NOMO-1 treated with dmso at 0.1 percent for 144 hours (cell line): ENCODE measurements around the gene LAIR1.

Source experiments
- DNase-seq: peaks from one replicate; lab custom pipeline; 2025; ENCODE audit not compliant: unreplicated experiment; lab: John Stamatoyannopoulos, UW

Gene LAIR1

DNA sequence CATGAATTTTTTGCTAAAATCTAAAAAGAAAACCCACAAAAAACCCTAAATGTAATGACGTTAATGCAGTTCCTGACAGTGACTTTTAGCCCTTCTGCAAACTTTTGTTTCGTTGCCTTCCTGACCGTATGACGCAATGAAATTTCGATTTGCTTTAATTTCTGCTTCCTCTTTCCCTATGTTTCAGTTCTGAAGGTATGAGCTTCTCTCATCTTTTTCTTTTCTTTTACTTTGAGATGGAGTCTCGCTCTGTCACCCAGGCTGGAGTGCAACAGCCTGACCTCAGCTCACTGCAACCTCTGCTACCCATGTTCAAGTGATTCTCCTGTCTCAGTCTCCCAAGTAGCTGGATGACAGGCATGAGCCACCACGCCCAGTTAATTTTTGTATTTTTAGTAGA is 45.7 kb downstream of the LAIR1 start:
- DNase-seq: peak; percentile 85

DNA sequence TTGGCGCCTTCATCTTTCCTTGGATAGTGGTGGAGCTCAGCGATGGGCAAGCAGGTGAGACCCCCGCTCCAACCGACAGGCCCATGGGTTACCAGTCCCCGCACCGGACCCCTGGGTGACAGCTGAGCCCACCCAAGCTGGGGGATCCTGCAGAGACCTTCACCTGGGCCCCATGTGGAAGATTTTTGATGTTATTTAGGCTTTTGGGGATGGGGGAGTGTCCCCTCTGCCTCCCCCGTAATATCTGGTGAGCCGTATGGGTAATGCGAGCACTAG is 46.8 kb downstream of the LAIR1 start:
- no peak for DNase-seq

DNA sequence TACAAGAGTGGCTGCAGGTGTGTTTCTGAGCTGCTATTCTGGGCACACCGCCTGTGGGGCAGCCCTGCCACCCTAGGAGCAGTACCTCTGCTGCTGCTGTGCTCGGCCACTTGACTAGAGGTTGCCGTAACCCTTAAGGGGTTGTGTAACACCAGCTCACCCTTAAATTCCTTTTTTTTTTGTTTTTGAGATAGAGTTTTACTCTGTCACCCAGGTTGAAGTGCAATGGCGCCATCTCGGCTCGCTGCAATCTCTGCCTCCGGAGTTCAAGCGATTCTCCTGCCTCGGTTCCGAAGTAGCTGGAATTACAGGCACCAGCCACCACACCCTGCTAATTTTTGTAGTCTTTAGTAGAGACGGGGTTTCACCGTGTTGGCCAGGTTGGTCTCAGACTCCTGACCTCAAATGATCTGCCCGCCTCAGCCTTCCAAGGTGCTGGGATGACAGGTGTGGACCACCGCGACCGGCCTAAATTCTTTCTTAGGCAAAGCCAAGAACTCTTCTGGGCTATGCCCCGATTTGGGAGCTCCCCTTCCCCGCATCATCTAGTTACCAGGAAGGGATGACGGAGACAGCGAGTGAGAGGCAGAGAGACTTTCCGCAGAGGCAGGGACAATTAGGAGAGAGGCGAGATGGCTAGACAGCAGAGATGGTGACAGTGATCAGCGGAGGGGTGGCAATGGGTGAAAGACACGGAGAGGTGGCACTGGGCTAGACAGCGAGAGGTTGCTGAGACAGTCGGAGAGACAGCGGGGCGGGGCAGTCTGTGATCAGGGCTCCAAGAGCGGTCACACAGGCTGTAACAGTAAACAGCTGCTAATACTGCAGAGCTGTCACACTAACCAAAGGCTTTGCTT is 47.4 kb downstream of the LAIR1 start:
- peak; percentile 74 for DNase-seq

DNA sequence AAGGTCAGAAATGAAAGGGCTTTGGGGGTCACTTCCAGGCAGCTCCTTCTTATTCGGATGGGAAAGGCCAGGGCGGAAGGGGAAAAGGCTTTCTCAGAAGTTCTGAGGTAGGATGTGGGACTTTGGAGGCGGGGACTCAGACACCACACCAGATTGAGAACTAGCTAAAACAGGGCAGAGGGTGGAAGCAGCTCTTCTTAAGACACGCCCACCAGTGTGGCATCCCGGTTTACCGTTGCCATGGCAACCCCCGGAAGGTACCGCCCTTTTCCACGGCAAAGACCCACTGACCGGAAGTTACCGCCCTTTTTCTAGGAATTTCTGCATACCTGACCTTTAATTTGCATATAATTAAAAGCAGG is 48.0 kb downstream of the LAIR1 start:
- peak; percentile 72 for DNase-seq

DNA sequence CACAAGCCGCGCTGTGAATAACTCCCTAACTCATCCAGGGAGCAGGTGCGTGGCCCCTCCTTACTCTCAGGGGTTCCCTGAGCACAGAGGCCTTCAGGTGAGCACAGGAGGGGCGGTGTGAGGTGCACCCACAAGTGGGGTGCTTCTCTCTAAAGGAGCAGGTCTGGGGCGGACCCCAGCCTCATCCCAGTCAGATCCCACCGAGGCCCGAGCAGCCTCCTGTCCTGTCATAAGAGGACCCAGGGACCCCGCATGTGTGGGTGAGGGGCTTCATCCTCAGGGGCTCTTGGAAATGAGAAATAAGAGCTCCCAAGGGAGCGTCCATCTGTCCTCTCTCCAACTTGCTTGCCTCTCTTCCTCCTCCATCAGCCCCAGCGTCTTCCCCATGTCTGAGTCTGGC is 48.8 kb downstream of the LAIR1 start:
- DNase-seq: no peak

DNA sequence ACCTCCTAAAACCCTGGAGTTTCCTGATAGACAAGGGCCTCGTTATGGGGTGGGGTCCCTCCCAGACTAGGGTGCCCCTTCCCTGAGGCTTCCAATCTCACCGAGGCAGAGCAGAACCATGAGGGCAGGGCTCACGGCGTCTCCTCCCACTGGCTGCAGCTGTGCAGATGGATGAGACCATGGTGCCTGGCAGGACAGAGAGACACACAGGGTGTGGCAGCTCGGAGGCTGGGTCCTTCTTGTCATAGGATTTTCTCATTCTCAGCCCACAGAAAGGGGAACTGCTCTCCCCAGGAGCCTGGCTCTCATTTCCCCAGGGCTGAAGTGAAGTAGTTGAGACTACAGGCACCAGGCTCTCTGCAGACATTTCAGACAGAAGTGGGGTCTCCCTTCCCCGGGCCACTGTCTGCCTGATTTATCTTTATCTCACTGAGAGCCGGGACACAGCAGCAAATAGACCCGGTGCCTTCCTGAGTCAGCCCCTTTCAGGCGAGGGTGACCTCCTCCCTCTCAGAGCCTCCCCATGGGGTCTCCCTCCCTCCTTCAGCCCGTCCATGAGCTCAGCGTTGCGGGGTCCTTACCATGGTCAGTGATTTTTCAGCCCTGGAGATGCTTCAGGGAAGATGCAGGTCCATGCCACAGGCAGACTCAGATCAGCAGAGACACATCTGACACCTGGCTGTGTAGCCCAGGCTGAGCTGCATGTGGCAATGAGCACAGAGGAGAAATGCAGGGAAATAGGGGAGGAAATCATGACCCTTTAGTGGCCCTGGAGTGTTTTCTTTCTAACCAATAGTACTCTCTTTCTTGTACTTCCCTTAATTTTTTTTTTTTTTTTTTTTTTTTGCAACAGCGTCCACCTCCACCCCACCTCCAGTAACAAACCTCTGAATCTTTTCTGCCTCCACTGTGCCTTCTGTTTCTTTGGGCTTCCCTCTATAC is 52.0 kb downstream of the LAIR1 start, which contains the start of gene LILRA5:
Gene LILRA5, minus strand, starts transcription at position 731 of the 942 bp plus-strand sequence. Its CDS starts 147 bp downstream, at position 584.
- peak; percentile 73 for DNase-seq

DNA sequence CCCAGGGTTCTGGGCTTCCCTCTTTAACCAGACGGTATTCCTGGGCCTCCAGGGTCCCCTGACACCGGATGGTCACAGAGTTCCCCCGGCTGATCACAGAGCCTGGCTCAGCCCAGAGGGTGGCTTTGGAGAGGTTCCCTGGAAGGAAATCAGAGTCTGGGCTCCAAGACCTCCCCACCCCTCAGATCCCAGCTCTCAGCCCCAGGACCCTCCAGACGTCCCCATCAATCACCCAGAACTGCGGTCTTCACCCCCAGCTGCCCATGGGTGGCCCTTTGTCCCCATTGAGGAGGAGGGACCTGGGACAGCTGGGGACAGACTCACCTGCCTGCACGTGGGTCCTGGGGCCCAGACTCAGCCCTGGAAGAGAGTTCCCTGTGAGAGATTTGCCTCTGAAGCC is 52.7 kb downstream of the LAIR1 start:
- no peak for DNase-seq

DNA sequence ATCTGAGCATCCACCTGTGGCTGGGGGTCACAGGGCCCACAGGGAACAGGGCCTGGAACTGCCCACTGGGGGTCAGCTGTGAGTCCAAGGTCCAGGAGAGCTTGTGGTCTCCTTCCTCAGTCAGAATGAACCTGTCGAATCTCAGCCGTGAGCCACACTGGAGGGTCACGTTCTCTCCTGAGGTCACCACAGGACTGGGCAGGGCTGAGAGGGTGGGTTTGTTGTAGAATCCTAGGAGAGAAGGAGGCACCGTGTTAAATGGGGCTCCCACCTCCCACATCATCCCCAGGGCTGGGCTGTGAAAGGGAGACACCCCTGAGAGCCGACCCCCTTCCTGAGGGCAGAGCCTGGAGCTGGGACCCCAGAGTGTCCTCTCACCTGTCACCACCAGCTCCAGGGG is 53.2 kb downstream of the LAIR1 start:
- no peak for DNase-seq

DNA sequence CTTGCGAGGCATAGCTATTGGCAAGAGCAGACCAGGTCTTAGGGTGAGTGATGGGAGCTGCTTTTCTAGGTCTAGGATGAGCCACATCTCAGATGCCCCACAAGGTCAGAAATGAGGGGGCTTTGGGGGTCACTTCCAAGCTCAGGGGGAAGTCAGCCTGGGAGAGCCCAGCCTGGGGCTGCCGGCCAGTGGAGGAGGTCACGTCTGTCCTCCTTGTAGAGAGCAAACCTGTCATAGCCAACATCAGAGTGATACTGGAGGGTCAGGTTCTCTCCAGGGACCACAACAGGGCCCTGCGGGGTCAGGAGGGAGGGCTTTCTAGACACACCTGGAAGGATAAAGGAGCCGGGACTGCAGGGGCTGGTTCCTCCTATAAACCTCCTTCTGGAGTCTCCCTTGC is 54.2 kb downstream of the LAIR1 start:
- no peak for DNase-seq

DNA sequence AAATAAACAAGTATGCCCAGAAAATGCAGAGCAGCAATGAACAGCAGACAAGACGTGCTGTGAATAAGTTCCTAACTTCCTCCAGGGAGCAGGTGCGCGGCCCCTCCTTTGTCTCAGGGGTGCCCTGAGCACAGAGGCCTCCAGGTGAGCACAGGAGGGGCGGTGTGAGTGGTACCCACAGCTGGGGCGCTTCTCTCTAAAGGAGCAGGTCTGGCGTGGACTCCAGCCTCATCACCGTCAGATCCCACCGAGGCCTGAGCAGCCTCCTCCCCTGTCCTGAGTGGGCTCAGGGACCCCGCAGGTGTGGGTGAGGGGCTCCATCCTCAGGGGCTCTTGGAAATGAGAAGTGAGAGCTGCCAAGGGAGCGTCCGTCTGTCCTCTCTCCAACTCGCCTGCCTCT is 54.9 kb downstream of the LAIR1 start:
- DNase-seq: no peak

DNA sequence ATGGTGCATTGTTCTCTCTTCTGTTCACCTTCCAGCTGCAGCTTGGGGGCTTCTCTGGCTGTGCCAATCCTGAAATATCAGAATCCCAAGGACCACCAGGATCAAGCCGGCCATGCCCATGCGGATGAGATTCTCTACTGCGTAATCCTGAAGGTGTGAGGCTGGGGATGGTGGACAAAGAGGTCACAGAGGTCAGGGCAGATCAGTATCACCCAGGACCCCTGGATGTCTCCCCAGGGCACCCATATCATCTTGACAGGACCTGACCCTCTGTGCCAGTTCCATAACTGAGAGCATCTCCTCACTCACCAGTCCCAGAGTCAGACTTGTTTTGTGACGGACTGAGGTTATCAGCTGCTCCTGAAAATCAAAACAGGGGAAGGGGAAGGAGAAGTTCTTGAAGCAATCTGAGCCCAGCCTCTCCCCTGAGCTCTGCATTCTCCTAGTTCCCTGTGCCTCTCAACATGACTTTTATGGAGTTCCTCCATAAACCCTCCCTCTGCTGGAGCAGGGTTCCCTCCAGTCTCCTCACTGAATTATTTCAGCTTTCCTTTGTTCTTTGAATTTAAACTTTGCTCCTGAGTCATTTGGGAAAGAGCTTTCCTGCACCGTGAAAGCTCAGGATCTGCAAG is 57.2 kb downstream of the LAIR1 start:
- no peak for DNase-seq

DNA sequence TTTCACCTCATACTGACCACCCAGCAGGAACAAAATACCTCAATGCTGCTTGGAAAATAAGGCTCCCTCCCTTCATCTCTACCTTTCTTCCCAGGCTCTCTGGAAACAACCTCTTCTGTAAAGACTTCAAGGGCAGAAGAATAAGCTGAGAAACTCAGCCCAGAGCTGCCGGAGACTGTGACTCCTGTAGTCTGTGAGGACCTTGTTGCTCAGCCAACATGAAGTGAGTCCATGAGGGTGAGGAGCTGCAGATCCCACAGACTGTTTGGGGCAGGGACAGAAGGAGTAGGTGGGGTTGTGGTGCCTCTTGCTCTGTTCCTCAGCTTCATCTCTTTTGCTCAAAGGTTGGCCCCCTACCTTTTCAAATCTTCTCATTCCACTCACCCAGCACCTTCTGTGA is 59.6 kb downstream of the LAIR1 start:
- no peak for DNase-seq

DNA sequence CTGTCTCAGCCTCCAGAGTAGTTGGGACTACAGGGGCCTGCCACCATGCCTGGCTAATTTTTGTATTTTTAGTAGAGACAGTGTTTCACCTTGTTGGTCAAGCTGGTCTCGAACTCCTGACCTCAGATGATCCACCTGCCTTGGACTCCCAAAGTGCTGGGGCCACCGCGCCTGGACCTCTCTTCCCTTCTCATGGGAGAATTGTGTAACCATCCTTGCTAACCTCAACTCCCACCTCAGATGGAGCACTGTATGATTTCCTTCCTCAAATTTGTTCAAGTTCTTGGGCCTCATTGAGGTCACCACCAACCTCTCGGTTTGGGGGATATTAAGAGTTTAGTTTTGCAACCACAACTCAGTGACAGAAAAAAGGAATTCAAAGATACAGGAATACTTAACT is 62.5 kb downstream of the LAIR1 start:
- peak; percentile 96 for DNase-seq
